Measurements from ENCODE around the gene ARHGAP22. TPM values are rescaled to one million over a fixed set of nuclear protein-coding genes. Genes with fewer than 3 reads are reported as not detected.

The ARHGAP22 gene
- total RNA-seq, 2 experiments from 2014 or later: 0.19 to 0.46 TPM

DNA sequence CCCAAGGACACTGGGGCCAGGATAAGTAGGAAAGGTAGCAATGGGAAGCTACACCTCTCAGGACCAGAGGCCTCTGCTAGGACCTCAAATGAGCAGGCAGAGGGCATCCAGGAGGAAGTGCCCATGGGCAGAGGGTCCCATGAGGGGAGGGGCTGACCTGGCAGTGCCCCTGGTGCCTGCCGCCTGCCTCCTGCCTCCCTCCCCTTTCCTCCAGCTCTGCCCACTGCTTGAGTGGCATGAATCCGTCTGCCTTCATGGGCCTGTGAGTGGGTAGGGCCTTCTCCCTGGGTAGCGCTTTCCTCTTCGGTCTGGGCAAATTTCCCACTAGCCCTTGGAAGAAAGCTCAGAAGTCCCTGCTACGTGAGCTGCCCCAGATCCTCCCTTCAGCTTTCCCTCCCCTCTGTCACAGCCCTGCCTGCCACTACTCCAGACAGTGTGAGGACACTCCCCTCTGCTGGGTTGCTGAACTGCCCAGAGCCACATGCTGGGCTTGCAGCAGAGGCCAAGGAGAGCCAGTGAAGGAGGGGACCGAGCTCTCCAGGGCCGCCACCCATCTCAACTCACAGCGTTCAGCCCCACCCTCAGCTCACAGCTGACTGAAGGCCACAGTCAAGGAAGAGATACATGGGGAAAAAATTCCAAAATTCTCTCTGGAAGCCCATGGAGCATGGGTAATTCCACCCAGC is 141.4 kb downstream of the ARHGAP22 start:
- intact Hi-C loops (cut with micrococcal nuclease; ENCODE audit: unreplicated experiment): no loop called here
- H2AFZ ChIP-seq (ENCODE audit: low read length): no peak overlapping the region
- CTCF ChIA-PET (ENCODE audit: unreplicated experiment): no interaction called here
- no peaks in the 10 kb centered on the region for H4K20me1 ChIP-seq (ENCODE audit: insufficient read depth, low read length)
- no peak overlapping the region for H3K4me3 ChIP-seq (ENCODE audit: low read depth, low read length, poor library complexity, severe bottlenecking)
- H3K4me2 ChIP-seq (ENCODE audit: low read length): no peak overlapping the region
- no peak overlapping the region for H3K27ac ChIP-seq (ENCODE audit: low read depth, low read length, poor library complexity, severe bottlenecking)
- no peak for DNase-seq (ENCODE audit: low spot score)
- no peaks in the 10 kb centered on the region for H3K9me3 ChIP-seq (ENCODE audit: low read length)
- H3K4me1 ChIP-seq (ENCODE audit: insufficient read depth, low read length, poor library complexity, severe bottlenecking): no peaks in the 10 kb centered on the region
- H3K36me3 ChIP-seq (ENCODE audit: insufficient read depth, low read length): no peaks in the 10 kb centered on the region
- POLR2A ChIA-PET: no interaction called here
- H3K9me2 ChIP-seq (ENCODE audit: insufficient read depth, low read length): no peaks in the 10 kb centered on the region
- TF ChIP-seq EZH2phosphoT487 (IDR thresholded peaks at IDR 0.05; ENCODE audit: borderline replicate concordance, low read depth, low read length): no peak
- TF ChIP-seq, protein P1, sequence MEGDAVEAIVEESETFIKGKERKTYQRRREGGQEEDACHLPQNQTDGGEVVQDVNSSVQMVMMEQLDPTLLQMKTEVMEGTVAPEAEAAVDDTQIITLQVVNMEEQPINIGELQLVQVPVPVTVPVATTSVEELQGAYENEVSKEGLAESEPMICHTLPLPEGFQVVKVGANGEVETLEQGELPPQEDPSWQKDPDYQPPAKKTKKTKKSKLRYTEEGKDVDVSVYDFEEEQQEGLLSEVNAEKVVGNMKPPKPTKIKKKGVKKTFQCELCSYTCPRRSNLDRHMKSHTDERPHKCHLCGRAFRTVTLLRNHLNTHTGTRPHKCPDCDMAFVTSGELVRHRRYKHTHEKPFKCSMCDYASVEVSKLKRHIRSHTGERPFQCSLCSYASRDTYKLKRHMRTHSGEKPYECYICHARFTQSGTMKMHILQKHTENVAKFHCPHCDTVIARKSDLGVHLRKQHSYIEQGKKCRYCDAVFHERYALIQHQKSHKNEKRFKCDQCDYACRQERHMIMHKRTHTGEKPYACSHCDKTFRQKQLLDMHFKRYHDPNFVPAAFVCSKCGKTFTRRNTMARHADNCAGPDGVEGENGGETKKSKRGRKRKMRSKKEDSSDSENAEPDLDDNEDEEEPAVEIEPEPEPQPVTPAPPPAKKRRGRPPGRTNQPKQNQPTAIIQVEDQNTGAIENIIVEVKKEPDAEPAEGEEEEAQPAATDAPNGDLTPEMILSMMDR (conservative IDR thresholded peaks at IDR 0.05; ENCODE audit: low read length): no peak
- no TSS peak for BruUV-seq (replicated peaks)
- no peaks in the 10 kb centered on the region for H3K79me2 ChIP-seq (ENCODE audit: insufficient read depth, low read depth, low read length)

DNA sequence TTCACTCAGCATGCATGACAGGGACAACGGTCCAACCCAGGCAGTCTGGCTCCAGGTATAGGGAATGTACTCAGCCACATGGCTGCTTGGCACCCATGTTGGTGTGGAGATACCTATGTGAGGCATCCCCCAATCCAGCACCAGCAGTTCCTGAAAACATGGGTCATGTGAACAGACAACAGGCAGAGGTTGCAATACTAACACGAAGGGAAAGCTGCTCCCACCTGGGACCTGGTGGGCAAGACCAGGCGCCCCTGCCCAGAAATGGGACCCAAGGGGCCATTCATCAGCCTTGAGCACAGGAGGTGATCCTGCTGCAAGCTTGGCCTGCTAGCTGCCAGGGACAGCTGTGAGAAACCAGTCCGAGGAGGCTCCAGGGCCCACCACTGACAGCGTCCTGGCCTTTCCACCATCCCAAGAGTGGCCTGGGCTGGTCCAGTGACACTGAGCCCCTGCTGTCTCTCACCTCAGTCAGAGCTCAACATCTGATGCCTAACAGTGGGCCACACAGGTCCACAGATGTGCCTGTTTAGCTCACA is 142.3 kb downstream of the ARHGAP22 start:
- Histone ChIP-seq H3K9me3 (ENCODE audit: low read length) (no peaks in the 10 kb centered on the region), H4K20me1 (ENCODE audit: insufficient read depth, low read length) (no peaks in the 10 kb centered on the region), H3K79me2 (ENCODE audit: insufficient read depth, low read depth, low read length) (no peaks in the 10 kb centered on the region), H3K27ac (ENCODE audit: low read depth, low read length, poor library complexity, severe bottlenecking) (no peak overlapping the region), H3K9me2 (ENCODE audit: insufficient read depth, low read length) (no peaks in the 10 kb centered on the region), H3K4me2 (ENCODE audit: low read length) (no peak overlapping the region), H2AFZ (ENCODE audit: low read length) (no peak overlapping the region), H3K4me1 (ENCODE audit: insufficient read depth, low read length, poor library complexity, severe bottlenecking) (no peaks in the 10 kb centered on the region), H3K4me3 (ENCODE audit: low read depth, low read length, poor library complexity, severe bottlenecking) (no peak overlapping the region), H3K36me3 (ENCODE audit: insufficient read depth, low read length) (no peaks in the 10 kb centered on the region)
- DNase-seq (ENCODE audit: low spot score): no peak
- POLR2A ChIA-PET: no interaction called here
- CTCF ChIA-PET (ENCODE audit: unreplicated experiment): no interaction called here
- intact Hi-C loops (cut with micrococcal nuclease; ENCODE audit: unreplicated experiment): no loop called here
- TF ChIP-seq, protein P1 (conservative IDR thresholded peaks at IDR 0.05; ENCODE audit: low read length): no peak
- no peak for TF ChIP-seq EZH2phosphoT487 (IDR thresholded peaks at IDR 0.05; ENCODE audit: borderline replicate concordance, low read depth, low read length)
- BruUV-seq (replicated peaks): no TSS peak

Data from OCI-LY7 (cell line).